Thymus (tissue), 11 donors: ENCODE measurements around the gene MYOM1. TPM values are rescaled to one million over a fixed set of nuclear protein-coding genes. Genes with fewer than 3 reads are reported as not detected.
A peak's percentile ranks its signal among the peaks of the same experiment; 100 is the strongest.
"Not testable (repeated sequence)": the region's sequence is repeated elsewhere in the genome, so short reads cannot be mapped to it uniquely, and the experiment has no call there.

Experiments used
- DNase-seq, 9 donors: peaks; one replicate each; pipeline ENCODE4 v3.0.0-alpha.2; 2013; ENCODE audit warnings: low spot score in 9 of 9, low read depth in 6 of 9, missing footprints in 1 of 9
- H3K27ac ChIP-seq, 2 donors: one replicate each; pipeline ENCODE4 v1.5.1; 2013; ENCODE audit warnings: control low read depth in 1 of 2, low read depth in 1 of 2, low read length in 1 of 2, mild to moderate bottlenecking in 1 of 2, moderate library complexity in 1 of 2
- H3K27me3 ChIP-seq, 2 donors: one replicate each; pipeline ENCODE4 v1.5.1; 2013; ENCODE audit warnings: low read length in 1 of 2; ENCODE audit not compliant: control insufficient read depth in 2 of 2, insufficient read depth in 1 of 2
- H3K36me3 ChIP-seq, 2 donors: one replicate each; pipeline ENCODE4 v1.5.1; 2013; ENCODE audit warnings: low read length in 1 of 2, mild to moderate bottlenecking in 1 of 2, moderate library complexity in 1 of 2; ENCODE audit not compliant: control insufficient read depth in 2 of 2, insufficient read depth in 2 of 2
- H3K4me1 ChIP-seq, 2 donors: one replicate each; pipeline ENCODE4 v1.5.1; 2013; ENCODE audit warnings: low read length in 2 of 2; ENCODE audit not compliant: control insufficient read depth in 2 of 2, insufficient read depth in 2 of 2
- H3K4me3 ChIP-seq, 2 donors: one replicate each; pipeline ENCODE4 v1.5.1; 2013; ENCODE audit warnings: low read length in 2 of 2, control low read depth in 1 of 2, mild to moderate bottlenecking in 1 of 2
- H3K9me3 ChIP-seq, 2 donors: one replicate each; pipeline ENCODE4 v1.5.1; 2013; ENCODE audit warnings: low read length in 1 of 2, mild to moderate bottlenecking in 1 of 2; ENCODE audit not compliant: control insufficient read depth in 2 of 2, insufficient read depth in 1 of 2
- WGBS: extraction: QIAGEN DNeasy Blood & Tissue Kit; methylation state at CpG from one replicate; pipeline ENCODE4 v1.1.7; 2013; 5-methylcytosine and 5-hydroxymethylcytosine counted together
- polyA plus RNA-seq: library from polyadenylated mRNA; stranded (reverse); fragments of 200-250 nt; gene quantifications from one replicate; pipeline ENCODE4 v1.2.3, GENCODE V29; 2013
- total RNA-seq: library from RNA; stranded (reverse); fragments of 120-200 nt; gene quantifications from one replicate; pipeline ENCODE4 v1.2.4, GENCODE V29; 2013
- donor health status: healthy.

The MYOM1 gene
- total and polyA plus RNA-seq, 2 donors = 1.1 to 3.3 TPM

DNA sequence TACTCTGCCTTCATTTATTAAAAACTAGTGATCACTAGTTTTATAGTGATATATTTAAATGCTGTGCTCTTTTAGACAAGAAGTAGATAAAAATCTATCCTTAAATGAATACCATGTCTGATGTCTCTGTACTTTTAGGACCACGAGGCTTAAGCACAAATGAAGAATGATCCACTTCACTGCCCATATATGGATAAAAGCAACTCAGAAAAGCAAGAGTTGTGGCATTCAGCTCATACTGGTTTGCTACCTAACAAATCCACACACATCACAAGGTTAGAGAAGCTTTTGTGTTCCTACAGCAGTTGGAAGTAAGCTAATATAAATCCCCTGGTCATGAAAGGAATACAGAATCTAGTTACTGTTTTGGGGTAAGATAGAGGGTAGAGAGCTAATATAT, 134.2 kb downstream of the MYOM1 start:
- DNase-seq = no peak
- 81% methylated on average over 1 of the region's 1 CpG for WGBS
- Histone ChIP-seq H3K9me3 (no peaks in the 10 kb centered on the region), H3K36me3 (no peaks in the 10 kb centered on the region), H3K27ac (no peak overlapping the region), H3K27me3 (no peaks in the 10 kb centered on the region), H3K4me1 (peaks cover 0 to 10% of the 10 kb centered on the region in 2 donors), H3K4me3 (no peak overlapping the region)

GRCh38 chr18:3084206-3084605, 135.6 kb downstream of the MYOM1 start:
- H3K9me3 ChIP-seq = no peaks in the 10 kb centered on the region
- H3K27me3 ChIP-seq = no peaks in the 10 kb centered on the region
- no peak overlapping the region for H3K27ac ChIP-seq
- no peak overlapping the region for H3K4me3 ChIP-seq
- DNase-seq = no peak
- WGBS = 98% methylated on average over 3 of the region's 3 CpGs
- no peaks in the 10 kb centered on the region for H3K36me3 ChIP-seq
- peaks cover 0 to 10% of the 10 kb centered on the region in 2 donors for H3K4me1 ChIP-seq

GRCh38 chr18:3083766-3084165, 136.0 kb downstream of the MYOM1 start:
- Histone ChIP-seq H3K4me3 (no peak overlapping the region), H3K27ac (no peak overlapping the region), H3K4me1 (peaks cover 0 to 10% of the 10 kb centered on the region in 2 donors), H3K36me3 (no peaks in the 10 kb centered on the region), H3K9me3 (no peaks in the 10 kb centered on the region), H3K27me3 (no peaks in the 10 kb centered on the region)
- WGBS = 64% methylated on average over 3 of the region's 3 CpGs
- no peak for DNase-seq

- no peak for DNase-seq
- H3K9me3 ChIP-seq = no peaks in the 10 kb centered on the region
- H3K4me3 ChIP-seq = no peak overlapping the region
- no peaks in the 10 kb centered on the region for H3K4me1 ChIP-seq
- no peaks in the 10 kb centered on the region for H3K36me3 ChIP-seq
- H3K27me3 ChIP-seq = no peaks in the 10 kb centered on the region
- WGBS = 78% methylated on average over 3 of the region's 3 CpGs
- no peak overlapping the region for H3K27ac ChIP-seq
Measured at GRCh38 chr18:3081584-3081991, 138.2 kb downstream of the MYOM1 start.

DNA sequence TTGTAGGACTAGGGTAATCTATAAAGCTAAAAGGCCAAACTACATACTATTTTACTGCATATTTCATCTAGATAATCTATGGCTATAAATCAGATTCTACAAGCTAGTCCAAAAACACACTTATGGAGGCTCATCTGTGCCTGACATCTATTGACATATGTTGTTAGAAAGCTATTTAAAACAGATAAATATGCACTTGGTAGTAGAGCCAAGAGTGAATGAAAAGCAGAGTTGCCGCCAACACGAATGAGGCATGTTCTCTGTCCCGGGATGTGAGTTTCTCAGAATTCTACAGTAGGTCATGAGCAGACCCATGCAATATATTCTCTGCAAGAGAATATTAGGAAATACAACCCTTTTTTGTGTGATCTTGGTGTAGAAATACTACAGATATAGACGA, 140.1 kb downstream of the MYOM1 start:
- Histone ChIP-seq H3K27ac (no peak overlapping the region), H3K36me3 (no peaks in the 10 kb centered on the region), H3K4me3 (no peak overlapping the region), H3K27me3 (no peaks in the 10 kb centered on the region), H3K9me3 (no peaks in the 10 kb centered on the region), H3K4me1 (peaks cover 0 to 7% of the 10 kb centered on the region in 2 donors)
- no peak for DNase-seq
- 98% methylated on average over 4 of the region's 4 CpGs for WGBS

DNA sequence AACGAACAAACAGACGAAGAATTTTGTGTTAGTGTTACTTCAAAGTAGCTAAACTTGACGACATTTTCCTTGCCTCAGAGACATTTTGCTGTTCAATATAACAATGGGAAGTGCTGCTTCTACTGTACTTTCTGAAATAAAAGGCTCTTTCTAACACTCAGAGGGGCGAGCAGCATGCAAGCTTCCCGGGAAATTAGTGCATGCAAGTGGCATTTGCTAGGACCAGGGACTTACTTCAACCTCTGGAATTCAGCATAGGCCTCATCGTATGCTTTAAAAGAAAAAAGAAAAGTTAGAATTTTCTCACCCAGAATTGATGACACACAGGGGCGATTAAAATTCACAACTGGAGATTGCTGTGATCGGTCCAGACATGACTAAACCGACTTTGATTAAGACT, 144.3 kb downstream of the MYOM1 start:
- 72% methylated on average over 9 of the region's 9 CpGs for WGBS
- Histone ChIP-seq H3K27me3 (no peaks in the 10 kb centered on the region), H3K4me1 (peaks cover 0 to 7% of the 10 kb centered on the region in 2 donors), H3K4me3 (no peak overlapping the region), H3K36me3 (no peaks in the 10 kb centered on the region), H3K27ac (peak overlapping the region; percentile 61 to 68), H3K9me3 (no peaks in the 10 kb centered on the region)
- DNase-seq = no peak

DNA sequence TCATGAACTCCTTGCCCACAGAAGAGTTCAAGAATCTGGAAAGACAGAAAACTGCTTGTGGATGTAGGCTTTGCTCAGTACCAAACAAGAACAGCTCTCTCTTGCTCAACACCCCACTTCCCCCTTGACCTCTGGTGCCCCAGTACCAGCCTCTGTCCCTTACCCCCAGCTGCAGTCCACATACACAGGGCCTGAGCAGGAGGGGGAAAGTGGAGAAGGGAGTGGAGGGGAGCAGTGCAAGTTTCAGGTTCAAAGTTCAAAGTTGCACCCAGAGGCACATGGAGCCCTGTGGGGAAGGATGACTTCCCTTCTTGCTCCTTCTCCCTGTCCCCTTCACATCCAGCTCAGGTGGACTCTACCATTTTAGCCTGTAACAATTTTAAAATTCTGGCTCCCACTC, 145.7 kb downstream of the MYOM1 start:
- no peak for DNase-seq
- Histone ChIP-seq H3K36me3 (no peaks in the 10 kb centered on the region), H3K4me1 (peaks cover 0 to 7% of the 10 kb centered on the region in 2 donors), H3K4me3 (no peak overlapping the region), H3K27ac (no peak overlapping the region), H3K9me3 (no peaks in the 10 kb centered on the region), H3K27me3 (no peaks in the 10 kb centered on the region)

DNA sequence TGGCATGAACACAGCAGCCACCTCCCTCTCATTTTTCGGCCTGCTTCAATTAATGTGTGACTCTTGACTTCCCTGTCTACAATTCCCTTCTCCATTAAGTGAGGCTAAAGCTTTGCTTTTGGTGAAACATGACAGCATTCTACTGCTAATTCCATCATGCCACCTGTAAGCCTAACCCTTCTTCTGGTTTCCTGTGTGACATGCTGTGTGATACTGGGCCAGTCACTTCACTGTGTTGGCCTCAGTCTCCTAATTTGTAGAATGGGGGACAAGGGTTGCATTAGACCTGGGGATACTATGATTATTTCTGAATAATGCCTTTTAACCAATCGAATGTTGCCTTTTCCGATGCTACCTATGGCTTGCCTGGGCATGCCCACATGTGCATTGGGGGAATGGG, 146.4 kb downstream of the MYOM1 start:
- not testable (repeated sequence) for H3K4me3 ChIP-seq, H3K27me3 ChIP-seq, H3K9me3 ChIP-seq, H3K27ac ChIP-seq, H3K4me1 ChIP-seq, DNase-seq, H3K36me3 ChIP-seq
- WGBS = 82% methylated on average over 3 of the region's 3 CpGs

DNA sequence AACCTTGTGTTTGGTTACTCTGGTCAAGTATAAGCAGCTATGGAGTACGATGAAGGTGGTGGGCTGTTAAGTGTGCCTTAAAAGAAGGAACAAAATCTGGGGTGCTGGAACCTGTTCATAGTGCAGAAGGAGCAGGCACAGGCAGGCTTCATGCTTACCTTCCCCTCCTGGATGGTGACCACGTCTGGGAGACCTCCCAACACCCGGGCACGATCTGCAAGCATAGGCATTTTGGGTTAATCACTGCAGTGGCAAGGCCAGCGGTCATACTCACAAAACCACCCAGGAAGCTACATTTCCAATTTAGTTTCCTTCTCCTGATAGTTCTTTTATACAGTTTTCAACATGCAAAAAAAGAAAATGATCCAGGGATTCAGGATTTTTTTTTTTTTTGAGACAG, 148.1 kb downstream of the MYOM1 start:
- H3K4me3 ChIP-seq = no peak overlapping the region
- H3K36me3 ChIP-seq = no peaks in the 10 kb centered on the region
- WGBS = 97% methylated on average over 5 of the region's 5 CpGs
- H3K27ac ChIP-seq = no peak overlapping the region
- H3K27me3 ChIP-seq = no peaks in the 10 kb centered on the region
- no peak for DNase-seq
- H3K4me1 ChIP-seq = peaks cover 0 to 13% of the 10 kb centered on the region in 2 donors
- no peaks in the 10 kb centered on the region for H3K9me3 ChIP-seq
